Kidney epithelial cell (primary cell): Measurements from ENCODE around the gene TMEM132D. TPM values are rescaled to one million over a fixed set of nuclear protein-coding genes. Genes with fewer than 3 reads are reported as not detected.

Source experiments
- DNase-seq: peaks from one replicate; pipeline ENCODE4 v3.0.0-alpha.2; 2010; ENCODE audit warnings: low read depth
- H3K27me3 ChIP-seq: 2 replicates; pipeline ENCODE4 v1.6.0; 2011; ENCODE audit warnings: low read length; ENCODE audit not compliant: control insufficient read depth, insufficient read depth
- H3K36me3 ChIP-seq: 2 replicates; pipeline ENCODE4 v1.5.1; 2011; ENCODE audit warnings: low read length; ENCODE audit not compliant: control insufficient read depth, insufficient read depth
- H3K4me3 ChIP-seq: 2 replicates; pipeline ENCODE4 v1.5.1; 2011; ENCODE audit warnings: low read depth, mild to moderate bottlenecking, control low read depth, low read length
- total RNA-seq: library from RNA; depleted of rRNA; stranded (reverse); fragments of >200 nt; gene quantifications from 2 replicates; pipeline ENCODE4 v1.2.3, GENCODE V29; 2015
- TF ChIP-seq, protein P1 (sequence below): IDR thresholded peaks from 2 replicates; pipeline ENCODE4 v1.5.1; 2011; ENCODE audit warnings: mild to moderate bottlenecking, moderate library complexity, low read length, control low read depth, inconsistent platforms; ENCODE audit not compliant: insufficient read depth, poor library complexity, severe bottlenecking

TMEM132D gene
- total RNA-seq, 1 donor from 2014 or later, result 6.4 TPM

DNA sequence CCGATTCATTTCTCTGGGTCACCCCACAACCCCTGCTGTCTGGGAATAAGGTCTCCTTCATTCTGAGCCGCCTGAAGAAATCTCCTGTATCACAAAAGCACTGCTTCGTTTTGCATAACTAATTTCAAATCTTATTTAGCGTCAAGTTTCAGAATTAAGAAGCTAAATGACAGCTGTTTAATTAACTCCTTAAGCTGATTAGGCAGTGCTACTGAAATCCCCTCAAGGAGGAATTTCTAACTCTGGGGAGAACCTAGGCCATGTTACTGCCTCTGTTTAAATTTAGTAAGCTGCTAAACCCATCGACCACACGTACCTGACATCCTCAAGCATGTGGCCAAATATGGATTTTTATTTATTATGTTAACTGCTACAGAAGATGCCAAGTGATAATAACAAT, 677.0 kb downstream of the TMEM132D start:
- Histone ChIP-seq H3K4me3 (no peak overlapping the region), H3K27me3 (no peaks in the 10 kb centered on the region), H3K36me3 (no peaks in the 10 kb centered on the region)
- no peak for DNase-seq
- TF ChIP-seq, protein P1, sequence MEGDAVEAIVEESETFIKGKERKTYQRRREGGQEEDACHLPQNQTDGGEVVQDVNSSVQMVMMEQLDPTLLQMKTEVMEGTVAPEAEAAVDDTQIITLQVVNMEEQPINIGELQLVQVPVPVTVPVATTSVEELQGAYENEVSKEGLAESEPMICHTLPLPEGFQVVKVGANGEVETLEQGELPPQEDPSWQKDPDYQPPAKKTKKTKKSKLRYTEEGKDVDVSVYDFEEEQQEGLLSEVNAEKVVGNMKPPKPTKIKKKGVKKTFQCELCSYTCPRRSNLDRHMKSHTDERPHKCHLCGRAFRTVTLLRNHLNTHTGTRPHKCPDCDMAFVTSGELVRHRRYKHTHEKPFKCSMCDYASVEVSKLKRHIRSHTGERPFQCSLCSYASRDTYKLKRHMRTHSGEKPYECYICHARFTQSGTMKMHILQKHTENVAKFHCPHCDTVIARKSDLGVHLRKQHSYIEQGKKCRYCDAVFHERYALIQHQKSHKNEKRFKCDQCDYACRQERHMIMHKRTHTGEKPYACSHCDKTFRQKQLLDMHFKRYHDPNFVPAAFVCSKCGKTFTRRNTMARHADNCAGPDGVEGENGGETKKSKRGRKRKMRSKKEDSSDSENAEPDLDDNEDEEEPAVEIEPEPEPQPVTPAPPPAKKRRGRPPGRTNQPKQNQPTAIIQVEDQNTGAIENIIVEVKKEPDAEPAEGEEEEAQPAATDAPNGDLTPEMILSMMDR, result no peak

DNA sequence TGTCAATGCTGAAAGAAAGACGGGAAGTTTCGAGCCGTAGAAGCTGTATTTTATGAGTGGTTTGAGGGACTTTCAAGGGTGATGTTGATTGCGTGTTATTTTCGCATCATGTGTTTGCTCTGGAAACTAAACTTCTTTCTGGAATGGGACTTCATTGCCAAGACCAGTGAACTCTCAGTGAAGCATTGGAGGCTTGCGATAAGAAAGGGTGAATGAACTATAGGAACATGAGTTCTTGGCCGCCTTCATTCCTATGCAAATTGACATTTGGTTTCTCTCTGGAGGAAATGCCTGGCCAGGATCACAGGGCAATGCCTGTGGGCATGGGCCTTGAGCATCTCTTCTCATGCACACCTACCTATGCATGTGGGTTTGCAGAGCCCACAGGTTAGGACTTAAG, 677.8 kb downstream of the TMEM132D start:
- no peaks in the 10 kb centered on the region for H3K27me3 ChIP-seq
- H3K4me3 ChIP-seq, result no peak overlapping the region
- TF ChIP-seq, protein P1, result no peak
- H3K36me3 ChIP-seq, result no peaks in the 10 kb centered on the region
- no peak for DNase-seq

DNA sequence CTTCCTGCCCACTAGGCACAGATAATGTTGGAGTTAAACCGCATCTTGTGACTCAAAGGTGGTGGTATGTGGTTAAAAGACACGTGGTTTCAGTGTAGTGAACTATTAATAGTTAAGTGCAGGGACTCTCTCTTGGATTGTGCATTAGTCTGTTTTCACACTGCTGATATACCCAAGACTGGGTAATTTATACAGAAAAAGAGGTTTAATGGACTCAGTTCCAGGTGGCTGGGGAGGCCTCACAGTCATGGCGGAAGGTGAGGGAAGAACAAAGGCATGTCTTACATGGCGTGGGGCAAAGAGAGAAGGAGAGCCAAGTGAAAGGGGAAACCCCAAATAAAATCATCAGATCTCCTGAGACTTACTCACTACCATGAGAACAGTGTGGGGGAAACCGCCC, 688.3 kb downstream of the TMEM132D start:
- peak; percentile 34 for DNase-seq
- TF ChIP-seq, protein P1, result no peak

DNA sequence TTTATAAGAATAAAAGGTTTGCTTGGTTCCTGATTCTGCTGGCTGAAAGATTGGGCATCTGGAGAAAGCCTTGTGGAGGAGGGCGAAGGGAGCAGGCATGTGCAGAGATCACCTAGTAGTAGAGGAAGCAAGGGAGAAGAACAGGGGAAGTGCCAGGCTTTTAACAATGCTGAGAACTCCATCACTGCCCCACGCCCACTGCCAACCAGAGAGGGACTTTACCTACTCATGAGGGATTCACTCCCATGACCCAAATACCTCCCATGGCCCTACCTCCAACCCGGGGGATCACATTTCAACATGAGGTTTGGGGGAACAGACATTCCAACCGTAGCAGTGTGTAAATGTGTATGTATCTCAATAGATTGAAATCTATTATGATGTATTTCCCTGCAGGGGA, 690.3 kb downstream of the TMEM132D start:
- H3K4me3 ChIP-seq, result no peak overlapping the region
- no peaks in the 10 kb centered on the region for H3K36me3 ChIP-seq
- H3K27me3 ChIP-seq, result no peaks in the 10 kb centered on the region
- TF ChIP-seq, protein P1, result no peak
- DNase-seq, result no peak

More for the DNA sequence above, 688.3 kb downstream of the TMEM132D start:
- Histone ChIP-seq H3K36me3 (no peaks in the 10 kb centered on the region), H3K4me3 (no peak overlapping the region), H3K27me3 (no peaks in the 10 kb centered on the region)

DNA sequence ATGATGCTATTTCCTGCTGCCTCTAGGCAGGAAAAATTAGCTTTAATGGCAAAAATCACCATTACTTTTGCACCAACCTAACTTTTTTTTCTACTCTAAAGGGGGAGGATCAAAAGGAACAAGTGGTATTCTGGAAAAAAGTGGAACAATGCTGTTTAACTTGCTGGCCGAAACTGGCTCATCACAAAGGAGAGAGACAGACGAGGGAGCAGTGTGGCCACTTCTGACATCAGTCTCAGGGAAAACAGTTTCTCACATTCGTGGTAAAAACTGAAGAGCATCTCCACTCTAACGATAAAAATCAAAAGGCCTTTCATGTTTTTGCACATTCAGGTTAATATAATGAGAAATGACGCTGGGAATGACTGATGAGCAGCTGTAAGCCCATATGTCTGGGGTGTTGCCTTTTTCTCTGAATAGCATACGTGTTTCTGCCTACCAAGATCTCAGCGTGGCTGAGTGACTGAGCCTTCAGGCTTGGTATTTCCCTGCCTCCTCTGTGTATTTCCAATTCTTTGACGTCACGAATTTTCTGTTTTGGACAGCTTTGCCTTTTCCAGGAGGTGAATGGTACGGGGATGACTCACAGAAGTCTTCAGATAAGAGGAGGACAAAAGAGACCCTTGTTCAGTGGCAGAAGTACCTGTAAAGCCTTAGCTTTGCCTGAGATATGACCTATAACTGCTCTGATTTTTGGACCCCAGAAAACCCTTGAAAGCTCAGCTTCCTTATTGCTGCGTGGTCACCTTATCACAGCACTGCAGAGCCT, 691.8 kb downstream of the TMEM132D start:
- Histone ChIP-seq H3K36me3 (no peaks in the 10 kb centered on the region), H3K27me3 (no peaks in the 10 kb centered on the region), H3K4me3 (no peak overlapping the region)
- TF ChIP-seq, protein P1, result no peak
- DNase-seq, result no peak

- no peaks in the 10 kb centered on the region for H3K36me3 ChIP-seq
- TF ChIP-seq, protein P1, result no peak
- DNase-seq, result no peak
- H3K27me3 ChIP-seq, result no peaks in the 10 kb centered on the region
- no peak overlapping the region for H3K4me3 ChIP-seq
These were observed 695.3 kb downstream of the TMEM132D start for GRCh38 chr12:129208566-129208965.
